ENCODE measurements around the gene EIF3A.
A peak's percentile ranks its signal among the peaks of the same experiment; 100 is the strongest.
"Not testable (repeated sequence)": the region's sequence is repeated elsewhere in the genome, so short reads cannot be mapped to it uniquely, and the experiment has no call there.

Gene EIF3A

DNA sequence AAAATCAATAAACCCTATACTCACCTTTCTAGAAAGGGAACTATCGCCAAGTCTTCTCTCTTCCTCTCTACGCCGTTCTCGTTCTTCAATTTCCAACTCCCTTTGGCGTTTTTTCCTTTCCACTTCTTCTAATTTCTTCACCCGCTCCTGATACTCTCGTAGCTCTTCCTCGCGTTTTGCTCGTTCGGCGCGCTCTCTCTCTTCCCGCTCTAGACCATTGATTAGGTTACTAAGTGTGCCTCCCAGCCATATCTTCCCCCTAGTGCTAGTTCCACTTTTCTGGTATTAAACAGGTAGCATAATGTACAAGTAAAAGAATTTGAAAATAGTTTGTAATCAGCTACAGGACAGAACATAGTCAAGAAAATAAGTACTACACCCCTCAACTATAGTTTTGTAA lies 30.8 kb downstream of the EIF3A start:
- no peak for DNase-seq

DNA sequence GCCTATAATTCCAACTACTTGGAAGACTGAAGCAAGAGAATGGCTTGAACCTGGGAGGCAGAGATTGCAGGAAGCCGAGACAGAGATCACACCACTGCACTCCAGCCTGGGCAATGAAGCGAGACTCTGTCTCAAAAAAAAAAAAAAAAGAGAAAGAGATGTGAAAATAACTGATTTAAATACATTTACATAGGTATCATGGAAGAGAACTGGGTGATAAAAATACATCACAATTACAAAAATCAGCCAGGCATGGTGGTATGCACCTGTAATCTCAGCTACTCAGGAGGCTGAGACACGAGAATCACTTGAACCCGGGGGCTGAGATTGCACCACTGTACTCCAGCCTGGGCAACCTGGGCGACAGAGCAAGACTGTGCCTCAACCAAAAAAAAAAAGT lies 31.3 kb downstream of the EIF3A start:
- no peak for DNase-seq

DNA sequence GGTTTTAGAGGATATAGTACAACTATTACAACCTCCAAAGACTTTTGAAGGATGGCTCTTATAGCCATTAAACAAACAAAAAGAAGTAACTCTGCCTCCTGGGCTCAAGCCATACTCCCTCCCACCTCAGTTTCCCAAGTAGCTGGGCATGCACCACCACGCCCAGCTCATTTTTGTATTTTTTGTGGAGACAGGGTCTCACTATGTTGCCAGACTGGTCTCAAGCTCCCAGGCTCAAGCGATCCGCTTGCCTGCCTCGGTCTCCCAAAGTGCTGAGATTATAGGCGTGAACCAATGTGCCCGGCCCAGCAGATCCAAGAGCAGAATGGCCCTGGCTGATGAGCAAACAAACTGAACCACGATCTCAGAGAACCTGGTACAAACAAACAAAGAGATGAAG lies 35.1 kb downstream of the EIF3A start:
- no peak for DNase-seq

DNA sequence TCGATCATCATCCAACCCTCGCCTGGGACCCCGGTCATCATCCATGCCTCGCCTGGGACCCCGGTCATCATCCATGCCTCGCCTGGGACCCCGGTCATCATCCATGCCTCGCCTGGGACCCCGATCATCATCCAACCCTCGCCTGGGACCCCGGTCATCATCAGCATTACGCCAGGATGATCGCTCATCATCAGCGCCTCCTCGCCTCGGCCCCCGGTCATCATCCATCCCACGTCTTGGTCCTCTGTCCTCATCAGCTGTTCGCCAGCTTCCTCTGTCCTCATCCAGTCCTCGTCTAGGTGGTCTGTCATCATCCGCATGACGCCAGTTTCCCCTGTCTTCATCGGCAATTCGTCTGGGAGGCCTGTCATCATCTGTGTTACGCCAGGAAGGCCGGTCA lies 38.4 kb downstream of the EIF3A start:
- DNase-seq, result no peak

DNA sequence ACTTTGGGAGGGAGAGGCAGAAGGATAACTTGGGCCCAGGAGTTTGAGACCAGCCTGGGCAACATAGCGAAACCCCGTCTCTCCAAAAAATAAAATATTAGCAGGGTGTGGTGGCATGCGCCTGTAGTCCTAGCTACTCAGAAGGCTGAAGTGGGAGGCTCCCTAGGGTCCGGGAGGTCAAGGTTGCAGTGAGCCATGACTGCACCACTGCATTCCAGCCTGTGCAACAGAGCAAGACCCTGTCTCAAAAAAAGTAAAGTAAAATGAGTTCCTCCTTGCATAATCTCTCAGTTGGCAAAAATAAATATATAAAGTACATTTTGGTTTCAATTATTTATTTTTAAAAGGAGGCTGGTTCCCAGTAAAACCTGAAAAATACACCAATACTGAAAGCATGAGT lies 39.3 kb downstream of the EIF3A start:
- no peak for DNase-seq

DNA sequence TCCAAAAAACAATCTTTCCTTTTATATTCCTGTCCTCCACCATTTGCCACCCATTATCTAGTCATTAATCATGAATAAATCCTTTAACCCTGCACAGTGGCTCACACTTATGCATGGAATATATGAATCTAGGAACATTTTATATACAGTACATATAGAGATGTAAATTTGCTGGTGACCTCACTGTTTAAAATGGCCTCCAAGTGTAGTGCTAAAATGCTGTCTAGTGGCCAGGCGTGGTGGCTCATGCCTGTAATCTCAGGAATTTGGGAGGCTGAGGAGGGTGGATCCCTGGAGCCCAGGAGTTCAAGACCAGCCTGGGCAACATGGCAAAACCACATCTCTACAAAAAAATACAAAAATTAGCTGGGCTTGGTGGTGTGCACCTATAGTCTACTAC lies 41.5 kb downstream of the EIF3A start:
- no peak for DNase-seq

DNA sequence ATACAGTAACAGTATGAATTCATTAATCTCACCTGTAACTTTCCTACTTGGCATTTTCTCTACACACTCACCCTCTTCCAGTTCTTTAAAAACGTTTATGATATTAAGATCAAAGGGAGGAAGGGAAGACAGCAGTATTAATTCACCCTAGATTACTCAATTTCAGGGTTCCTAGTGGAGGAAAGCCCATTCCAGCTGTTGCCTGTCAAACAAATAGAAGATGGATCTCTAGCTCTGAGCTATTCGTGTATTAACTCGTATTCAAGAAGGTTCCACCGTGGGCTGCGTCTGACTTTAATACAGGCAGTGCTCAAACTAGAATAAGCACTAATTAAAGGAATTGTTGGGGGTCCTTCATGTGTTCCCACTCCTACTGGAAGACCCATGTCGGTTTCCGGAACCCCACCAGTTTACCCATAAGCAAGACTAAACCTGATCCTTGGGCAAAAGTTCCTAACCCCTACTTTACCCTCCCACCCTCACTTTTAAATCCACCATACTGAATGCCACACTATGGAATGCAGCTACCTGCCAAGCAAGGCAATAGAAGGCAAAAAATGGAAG lies 49.0 kb downstream of the EIF3A start:
- no peak for DNase-seq

DNA sequence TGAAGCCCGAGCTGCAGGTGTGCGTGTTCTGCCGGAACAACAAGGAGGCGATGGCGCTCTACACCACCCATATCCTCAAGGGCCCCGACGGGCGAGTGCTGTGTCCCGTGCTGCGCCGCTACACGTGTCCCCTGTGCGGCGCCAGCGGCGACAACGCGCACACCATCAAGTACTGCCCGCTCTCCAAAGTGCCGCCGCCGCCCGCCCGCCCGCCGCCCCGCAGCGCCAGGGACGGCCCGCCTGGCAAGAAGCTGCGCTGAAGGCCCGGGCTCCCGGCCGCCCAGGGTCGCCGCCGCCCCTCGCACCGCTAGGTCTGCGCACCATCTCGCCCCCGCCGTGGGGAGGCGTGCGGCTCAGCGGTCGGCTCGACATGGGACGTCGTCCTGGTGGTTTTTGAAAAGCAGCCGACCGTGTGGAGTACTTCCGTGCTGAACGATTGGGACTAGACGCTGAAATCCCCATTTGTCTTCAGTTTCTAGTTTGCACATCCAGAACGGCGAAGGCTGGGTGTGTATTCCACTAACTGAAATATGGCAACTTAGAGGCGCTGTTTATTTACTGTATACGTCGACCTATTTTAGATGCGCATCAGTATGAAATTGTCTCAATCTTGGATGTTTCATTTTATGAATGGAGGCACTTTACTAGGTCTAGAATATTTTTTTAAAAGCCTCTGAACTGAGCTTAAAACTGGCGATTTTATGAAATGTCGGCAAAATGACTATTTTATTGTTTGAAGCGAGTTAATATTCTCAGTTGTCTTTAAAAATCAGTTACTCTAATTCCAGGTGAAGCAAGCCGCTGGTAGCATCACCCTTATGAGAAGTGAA lies 50.0 kb downstream of the EIF3A start:
- peak in 24 of 56 donors; percentile 9 to 59 (median 20) for DNase-seq

DNA sequence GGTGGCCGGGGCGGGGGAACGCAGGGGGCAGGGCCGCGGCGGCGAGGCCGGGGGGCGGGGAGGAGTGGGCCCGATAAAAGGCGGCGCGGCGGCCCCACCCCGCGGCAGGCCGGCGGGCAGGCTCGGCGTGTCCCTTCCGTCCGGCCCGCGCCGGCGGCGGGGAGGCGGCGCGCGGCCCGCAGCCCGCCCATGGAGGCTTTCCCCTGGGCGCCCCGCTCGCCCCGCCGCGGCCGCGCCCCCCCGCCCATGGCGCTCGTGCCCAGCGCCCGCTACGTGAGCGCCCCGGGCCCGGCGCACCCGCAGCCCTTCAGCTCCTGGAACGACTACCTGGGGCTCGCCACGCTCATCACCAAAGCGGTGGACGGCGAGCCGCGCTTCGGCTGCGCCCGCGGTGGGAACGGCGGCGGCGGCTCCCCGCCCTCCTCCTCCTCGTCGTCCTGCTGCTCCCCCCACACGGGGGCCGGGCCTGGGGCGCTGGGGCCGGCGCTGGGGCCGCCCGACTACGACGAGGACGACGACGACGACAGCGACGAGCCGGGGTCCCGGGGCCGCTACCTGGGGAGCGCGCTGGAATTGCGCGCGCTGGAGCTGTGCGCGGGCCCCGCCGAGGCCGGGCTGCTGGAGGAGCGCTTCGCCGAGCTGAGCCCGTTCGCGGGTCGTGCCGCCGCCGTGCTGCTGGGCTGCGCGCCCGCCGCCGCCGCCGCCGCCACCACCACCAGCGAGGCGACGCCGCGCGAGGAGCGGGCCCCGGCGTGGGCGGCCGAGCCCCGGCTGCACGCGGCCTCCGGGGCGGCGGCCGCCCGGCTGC lies 50.8 kb downstream of the EIF3A start, which contains the start of gene NANOS1:
NANOS1 (plus strand) TSS at position 102 of the 808 bp plus-strand sequence; CDS start at position 190, 88 bp downstream.
- DNase-seq, result peak in 7 of 56 donors; percentile 16 to 54 (median 45)

DNA sequence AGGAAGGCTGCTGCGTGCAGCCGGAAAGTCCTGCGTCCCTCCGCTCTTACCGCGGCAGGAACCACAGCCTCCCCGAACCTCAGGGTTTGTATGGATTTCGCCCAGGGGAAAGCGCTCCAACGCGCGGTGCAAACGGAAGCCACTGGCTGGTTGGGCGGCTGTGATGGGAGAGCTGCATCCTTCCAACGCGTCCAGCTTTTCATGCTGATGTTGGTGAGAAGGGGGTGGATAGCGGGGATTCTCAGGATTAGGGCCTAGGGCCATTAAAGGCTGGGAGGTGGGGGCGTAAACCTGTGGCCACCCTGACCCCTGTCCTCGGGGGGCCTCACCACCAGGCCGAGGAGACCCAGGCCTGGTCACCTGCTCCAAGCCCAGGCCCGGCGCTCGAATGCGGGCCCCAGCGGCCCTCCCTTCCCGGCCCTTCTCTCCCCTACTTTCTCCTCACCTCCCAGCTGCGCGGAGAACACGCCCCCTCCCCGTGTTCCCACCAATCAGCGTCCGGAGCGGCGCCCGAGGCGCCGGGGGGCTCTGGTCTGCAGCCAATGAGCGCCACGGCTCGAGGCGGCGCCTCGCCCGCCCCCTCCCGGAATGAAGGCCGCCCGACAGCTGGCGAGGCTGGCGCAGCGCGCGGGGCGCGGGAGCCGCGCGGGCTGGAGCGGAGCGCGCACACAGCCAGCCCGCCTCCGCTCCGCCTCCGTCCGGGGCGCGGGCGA lies 51.6 kb downstream of the EIF3A start:
- peak in 55 of 56 donors; percentile 33 to 90 (median 78) for DNase-seq

DNA sequence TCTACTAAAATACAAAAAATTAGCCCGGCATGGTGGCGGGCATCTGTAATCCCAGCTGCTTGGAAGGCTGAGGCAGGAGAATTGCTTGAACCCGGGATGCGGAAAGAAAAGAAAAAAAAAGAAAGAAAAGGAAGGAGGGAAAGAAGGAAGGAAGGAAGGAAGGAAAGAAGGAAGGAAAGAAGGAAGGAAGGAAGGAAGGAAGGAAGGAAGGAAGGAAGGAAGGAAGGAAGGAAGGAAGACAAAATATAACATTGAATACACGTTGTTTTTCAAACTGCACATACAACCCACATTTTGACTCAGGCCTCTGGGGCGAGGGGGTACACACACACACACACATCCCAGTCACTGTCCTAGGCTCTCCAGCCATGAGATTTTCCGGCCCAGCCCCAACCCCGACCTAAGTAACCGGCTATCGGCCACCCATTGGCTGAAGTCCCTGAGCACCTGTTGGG lies 52.1 kb downstream of the EIF3A start:
- DNase-seq, result not testable (repeated sequence)

DNA sequence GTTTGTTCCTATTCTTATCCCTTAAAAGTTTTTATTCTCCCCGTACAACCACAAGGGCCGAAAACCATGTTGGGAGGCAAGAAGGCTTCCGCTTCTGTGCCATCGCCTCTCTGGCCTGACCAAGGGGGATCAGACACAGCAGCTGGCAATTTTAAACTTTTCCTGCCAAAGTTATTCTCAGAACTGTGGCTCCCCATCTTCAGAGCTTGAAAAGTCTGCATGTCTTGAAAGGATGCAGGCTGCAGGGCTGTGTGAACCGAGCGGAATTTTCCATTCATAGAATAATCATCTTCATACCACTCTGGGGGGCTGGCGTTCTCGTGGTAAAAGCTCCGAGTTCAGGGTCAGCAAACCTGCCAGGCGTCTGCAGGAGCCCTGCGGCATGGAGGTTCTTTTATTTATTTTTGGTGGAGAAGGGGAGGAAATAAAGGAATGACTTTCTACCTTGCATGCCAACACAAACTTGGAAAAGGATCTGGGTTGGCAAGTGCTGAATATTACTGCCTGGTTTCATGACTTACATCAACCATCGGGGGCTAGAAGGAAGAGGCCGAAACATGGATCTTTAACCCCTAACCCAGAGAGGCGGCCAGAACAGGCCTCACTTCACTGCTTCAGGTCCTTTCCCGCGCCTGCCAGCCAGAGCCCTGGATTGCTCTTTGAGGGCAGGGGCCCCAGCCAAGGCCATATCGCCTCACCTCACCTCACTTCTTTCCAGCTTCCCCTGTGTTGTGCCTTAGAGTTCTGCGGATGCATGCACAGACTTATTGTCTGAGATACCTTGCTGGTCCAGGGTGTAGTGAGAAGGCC lies 54.1 kb downstream of the EIF3A start:
- no peak for DNase-seq

DNA sequence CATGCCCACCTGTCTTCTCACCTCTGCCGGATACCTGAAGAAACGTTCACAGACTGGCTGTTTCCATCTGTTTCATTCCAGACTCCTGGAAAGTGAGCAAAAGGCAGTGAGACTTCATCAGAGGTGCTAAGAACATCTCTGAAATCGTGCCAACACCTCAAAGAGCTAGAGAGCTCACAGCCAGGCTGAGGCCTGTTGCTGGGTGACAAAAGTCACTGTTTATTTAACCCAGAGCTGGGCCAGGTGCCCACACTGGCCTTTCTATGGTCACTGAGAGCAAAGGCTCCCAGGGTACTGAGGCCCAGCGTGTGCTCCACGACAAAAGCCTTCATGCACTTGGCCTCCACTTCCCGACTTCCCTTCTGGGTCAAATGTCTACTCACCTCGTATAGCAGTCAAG lies 54.8 kb downstream of the EIF3A start:
- DNase-seq, result peak in 1 of 56 donors; percentile 24

DNA sequence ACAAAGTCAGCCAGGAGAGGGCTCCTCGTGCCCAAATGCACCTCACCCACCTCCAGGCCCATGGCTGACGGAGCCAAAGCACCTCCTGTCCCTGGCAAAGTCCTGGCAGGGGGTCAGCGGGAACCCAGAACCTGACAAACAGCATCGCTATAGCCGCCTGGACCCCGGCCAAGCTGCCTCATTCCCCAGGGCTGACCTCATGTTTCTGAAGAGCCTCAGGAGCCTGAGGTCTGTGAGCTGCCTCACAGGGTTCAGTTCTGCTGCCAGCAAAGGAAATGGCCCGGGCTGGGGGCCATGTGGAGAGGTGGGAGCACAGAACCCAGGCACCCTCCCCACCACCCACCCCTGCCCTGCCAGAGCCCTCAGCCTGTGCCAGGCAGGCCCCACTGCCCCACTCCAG lies 55.3 kb downstream of the EIF3A start:
- peak in 11 of 56 donors; percentile 1 to 48 (median 10) for DNase-seq

DNA sequence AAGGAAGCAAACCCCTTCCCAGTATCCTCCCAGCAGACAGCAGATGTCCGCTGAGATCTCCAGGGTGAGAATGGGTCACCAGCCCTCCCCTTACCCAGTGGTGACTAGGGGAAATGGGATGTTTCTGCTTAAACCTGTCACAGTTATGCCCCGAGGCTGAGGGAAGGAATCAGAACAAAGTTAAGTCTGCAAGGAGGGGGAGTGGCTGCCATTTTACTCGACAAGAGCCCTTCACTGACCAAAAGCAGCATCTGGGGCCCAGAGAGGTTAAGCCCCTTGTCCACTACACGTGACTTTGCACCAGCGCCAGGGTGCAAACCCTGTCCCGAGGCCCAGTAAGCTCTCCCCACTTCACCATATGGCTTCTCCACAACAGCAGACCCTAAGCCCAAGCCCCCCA lies 55.7 kb downstream of the EIF3A start:
- no peak for DNase-seq

DNA sequence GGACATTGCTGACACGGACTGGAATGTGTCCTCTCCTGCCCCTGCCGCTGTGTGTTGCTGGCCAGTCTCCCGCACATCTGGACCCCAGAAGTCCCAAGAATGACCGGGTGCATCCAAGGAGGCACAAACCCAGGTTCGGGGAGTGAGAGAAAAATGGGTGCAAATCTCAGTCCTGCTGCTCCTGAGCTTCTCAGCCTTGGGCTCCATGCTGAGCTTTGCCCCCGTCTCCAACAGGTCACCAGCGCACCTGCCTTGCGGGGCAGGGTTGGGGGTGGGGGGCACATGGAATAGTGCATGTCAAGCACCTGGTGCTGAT lies 57.1 kb downstream of the EIF3A start:
- no peak for DNase-seq

DNA sequence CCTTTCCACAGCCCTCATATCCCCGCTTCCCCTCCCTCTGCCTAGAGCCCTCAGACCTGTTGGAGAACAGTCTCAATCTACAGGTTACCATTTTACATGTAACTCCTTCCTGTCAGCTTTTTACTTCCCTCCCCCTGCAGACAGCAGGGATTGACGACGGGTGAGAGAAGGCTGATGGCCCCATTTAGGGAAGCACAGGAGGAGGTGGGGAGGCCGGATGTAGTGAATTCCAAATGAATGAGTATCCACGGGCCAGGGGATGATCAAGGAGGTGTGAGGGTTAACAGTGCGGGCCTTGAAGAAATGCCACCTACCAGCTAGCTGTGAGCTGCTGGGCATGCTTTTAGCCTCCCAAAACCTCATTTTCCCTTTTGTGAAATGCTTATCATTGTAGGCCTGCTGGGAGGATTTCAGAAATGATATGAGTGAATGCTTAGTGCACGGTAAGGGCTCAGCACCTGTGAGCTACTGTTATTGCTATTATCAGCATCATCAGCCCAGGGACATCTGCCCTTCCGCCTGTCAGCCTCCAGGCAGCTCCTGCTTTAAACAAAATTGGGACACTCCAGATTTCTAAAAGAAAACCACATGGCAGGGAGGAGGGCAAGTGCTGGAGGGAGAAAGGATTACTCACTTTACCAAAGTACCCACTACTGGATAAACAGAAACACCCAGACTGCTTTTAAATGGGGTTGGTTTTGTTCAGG lies 57.6 kb downstream of the EIF3A start:
- no peak for DNase-seq

DNA sequence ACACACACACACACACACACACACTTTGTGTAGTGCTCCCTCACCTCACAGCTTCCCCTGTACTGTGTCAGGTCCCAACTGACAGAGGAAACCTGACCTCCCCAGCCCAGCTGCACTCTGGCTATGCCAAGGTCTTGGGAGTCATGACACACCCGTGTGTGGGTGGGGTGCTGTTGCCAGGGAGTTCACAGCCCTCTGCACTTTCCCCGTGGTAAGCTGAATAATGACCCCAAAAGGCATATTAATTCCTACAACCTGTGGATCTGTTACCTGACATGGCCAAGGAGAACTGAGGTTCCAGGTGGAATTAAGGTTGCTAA lies 60.0 kb downstream of the EIF3A start:
- no peak for DNase-seq

DNA sequence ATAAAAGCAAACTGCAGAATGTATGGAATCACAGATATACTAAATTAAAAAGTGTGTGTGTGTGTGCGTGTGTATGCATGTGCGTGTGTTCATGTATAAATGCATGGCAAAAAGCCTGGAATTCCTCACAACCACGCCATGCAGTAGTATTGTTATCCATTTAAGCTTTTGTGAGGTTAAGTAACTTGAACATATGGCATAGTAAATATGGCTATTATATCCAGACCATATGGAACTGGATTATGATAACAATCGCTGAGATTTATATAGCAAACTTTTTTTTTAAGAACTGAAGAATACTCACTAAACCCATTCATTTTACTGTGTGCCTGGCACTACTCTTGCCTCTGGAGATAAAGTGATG lies 73.4 kb downstream of the EIF3A start:
- no peak for DNase-seq
